ENCODE data around the gene RRM2. TPM values are rescaled to one million over a fixed set of nuclear protein-coding genes. Genes with fewer than 3 reads are reported as not detected.
A peak's percentile ranks its signal among the peaks of the same experiment; 100 is the strongest.

RRM2 gene
- polyA plus RNA-seq (0.57 and 4.2 TPM in 2 replicates), polyA minus RNA-seq (1.2 and 3.5 TPM in 2 replicates)

DNA sequence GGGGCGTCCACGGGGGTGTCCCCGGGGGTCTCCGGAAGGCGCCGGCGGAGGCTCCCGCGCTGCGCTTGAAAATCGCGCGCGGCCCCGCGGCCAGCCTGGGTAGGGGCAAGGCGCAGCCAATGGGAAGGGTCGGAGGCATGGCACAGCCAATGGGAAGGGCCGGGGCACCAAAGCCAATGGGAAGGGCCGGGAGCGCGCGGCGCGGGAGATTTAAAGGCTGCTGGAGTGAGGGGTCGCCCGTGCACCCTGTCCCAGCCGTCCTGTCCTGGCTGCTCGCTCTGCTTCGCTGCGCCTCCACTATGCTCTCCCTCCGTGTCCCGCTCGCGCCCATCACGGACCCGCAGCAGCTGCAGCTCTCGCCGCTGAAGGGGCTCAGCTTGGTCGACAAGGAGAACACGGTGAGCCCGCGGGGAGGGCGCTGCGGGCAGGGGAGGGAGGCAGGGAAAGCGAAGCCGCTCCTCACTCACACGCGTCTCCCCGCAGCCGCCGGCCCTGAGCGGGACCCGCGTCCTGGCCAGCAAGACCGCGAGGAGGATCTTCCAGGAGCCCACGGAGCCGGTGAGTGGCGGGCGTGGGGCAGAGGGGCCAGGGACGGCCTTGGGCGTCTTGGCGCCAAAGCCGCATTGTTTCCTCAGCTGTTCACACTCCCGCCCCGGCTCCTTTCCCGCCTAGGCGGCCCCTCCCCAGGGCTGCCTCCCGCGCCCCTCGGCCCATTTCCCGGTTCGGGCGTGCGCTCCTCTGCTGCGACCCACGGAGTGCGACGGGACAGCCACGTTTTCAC, at the start of gene RRM2:
Gene RRM2 (plus strand): TSS at position 240 of the 781 bp plus-strand sequence. CDS start 60 bp downstream, at position 300.
- Histone ChIP-seq H3K4me2 (ENCODE audit: low read length) (peak within 1 kb of the TSS; percentile 76), H2AFZ (ENCODE audit: low read depth, low read length) (no peak within 1 kb of the TSS), H3K9me3 (ENCODE audit: low read length) (no peaks in the 10 kb centered on the region), H3K79me2 (replicated peaks; ENCODE audit: insufficient read depth, low read length) (peaks cover 13% of the 10 kb centered on the region), H3K9ac (ENCODE audit: low read length) (no peak within 1 kb of the TSS), H3K9me2 (ENCODE audit: insufficient read depth, low read length) (no peaks in the 10 kb centered on the region), H3K27ac (ENCODE audit: low read length) (no peak within 1 kb of the TSS), H3K36me3 (ENCODE audit: insufficient read depth, low read length) (no peaks in the 10 kb centered on the region), H3K4me3 (ENCODE audit: low read length) (peak within 1 kb of the TSS; percentile 82), H4K20me1 (ENCODE audit: insufficient read depth) (no peaks in the 10 kb centered on the region), H3F3A (ENCODE audit: insufficient read depth, low read length, poor library complexity, severe bottlenecking) (no peaks in the 10 kb centered on the region), H3K27me3 (ENCODE audit: insufficient read depth, low read depth, low read length) (peaks cover 7% of the 10 kb centered on the region)
- TF ChIP-seq MXI1 (conservative IDR thresholded peaks at IDR 0.05; ENCODE audit: poor library complexity, severe bottlenecking) (peak; percentile 99), EZH2 (IDR thresholded peaks at IDR 0.05; ENCODE audit: borderline replicate concordance, insufficient read depth, low read length, poor library complexity, severe bottlenecking) (no peak), RAD21 (conservative IDR thresholded peaks at IDR 0.05) (peak; percentile 23), SMC3 (conservative IDR thresholded peaks at IDR 0.05; ENCODE audit: poor library complexity) (peak; percentile 44), POLR2AphosphoS5 (IDR thresholded peaks at IDR 0.05) (peak; percentile 39)
- TF ChIP-seq, protein P1, sequence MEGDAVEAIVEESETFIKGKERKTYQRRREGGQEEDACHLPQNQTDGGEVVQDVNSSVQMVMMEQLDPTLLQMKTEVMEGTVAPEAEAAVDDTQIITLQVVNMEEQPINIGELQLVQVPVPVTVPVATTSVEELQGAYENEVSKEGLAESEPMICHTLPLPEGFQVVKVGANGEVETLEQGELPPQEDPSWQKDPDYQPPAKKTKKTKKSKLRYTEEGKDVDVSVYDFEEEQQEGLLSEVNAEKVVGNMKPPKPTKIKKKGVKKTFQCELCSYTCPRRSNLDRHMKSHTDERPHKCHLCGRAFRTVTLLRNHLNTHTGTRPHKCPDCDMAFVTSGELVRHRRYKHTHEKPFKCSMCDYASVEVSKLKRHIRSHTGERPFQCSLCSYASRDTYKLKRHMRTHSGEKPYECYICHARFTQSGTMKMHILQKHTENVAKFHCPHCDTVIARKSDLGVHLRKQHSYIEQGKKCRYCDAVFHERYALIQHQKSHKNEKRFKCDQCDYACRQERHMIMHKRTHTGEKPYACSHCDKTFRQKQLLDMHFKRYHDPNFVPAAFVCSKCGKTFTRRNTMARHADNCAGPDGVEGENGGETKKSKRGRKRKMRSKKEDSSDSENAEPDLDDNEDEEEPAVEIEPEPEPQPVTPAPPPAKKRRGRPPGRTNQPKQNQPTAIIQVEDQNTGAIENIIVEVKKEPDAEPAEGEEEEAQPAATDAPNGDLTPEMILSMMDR (IDR thresholded peaks at IDR 0.05; ENCODE audit: poor library complexity, severe bottlenecking): peak; percentile 26
- TF ChIP-seq, protein P2, sequence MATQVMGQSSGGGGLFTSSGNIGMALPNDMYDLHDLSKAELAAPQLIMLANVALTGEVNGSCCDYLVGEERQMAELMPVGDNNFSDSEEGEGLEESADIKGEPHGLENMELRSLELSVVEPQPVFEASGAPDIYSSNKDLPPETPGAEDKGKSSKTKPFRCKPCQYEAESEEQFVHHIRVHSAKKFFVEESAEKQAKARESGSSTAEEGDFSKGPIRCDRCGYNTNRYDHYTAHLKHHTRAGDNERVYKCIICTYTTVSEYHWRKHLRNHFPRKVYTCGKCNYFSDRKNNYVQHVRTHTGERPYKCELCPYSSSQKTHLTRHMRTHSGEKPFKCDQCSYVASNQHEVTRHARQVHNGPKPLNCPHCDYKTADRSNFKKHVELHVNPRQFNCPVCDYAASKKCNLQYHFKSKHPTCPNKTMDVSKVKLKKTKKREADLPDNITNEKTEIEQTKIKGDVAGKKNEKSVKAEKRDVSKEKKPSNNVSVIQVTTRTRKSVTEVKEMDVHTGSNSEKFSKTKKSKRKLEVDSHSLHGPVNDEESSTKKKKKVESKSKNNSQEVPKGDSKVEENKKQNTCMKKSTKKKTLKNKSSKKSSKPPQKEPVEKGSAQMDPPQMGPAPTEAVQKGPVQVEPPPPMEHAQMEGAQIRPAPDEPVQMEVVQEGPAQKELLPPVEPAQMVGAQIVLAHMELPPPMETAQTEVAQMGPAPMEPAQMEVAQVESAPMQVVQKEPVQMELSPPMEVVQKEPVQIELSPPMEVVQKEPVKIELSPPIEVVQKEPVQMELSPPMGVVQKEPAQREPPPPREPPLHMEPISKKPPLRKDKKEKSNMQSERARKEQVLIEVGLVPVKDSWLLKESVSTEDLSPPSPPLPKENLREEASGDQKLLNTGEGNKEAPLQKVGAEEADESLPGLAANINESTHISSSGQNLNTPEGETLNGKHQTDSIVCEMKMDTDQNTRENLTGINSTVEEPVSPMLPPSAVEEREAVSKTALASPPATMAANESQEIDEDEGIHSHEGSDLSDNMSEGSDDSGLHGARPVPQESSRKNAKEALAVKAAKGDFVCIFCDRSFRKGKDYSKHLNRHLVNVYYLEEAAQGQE (IDR thresholded peaks at IDR 0.05; ENCODE audit: borderline replicate concordance): no peak

DNA sequence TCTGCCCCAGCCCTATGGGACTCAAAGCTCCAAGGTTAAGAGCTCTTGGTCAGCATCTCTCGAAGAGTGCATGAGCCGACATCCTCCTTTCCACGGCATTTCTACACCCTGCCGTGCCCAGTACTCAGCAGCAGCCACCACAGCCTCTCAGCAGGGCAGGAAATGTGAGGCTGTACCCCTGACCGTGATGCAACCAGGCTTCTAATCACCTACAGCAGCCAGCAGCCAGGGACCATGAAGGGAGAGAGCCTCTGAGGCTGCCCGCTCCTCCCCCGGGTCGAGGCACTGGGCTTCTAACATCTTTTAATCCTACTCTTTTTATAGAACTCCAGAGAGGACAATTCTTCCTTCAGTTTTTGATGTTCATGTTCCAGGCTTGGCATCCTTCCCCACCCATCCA, 48.8 kb upstream of the RRM2 start:
- no peak overlapping the region for H3K4me2 ChIP-seq (ENCODE audit: low read length)
- H3K27me3 ChIP-seq (ENCODE audit: insufficient read depth, low read depth, low read length): peaks cover 28% of the 10 kb centered on the region
- H3K36me3 ChIP-seq (ENCODE audit: insufficient read depth, low read length): no peaks in the 10 kb centered on the region
- H3K27ac ChIP-seq (ENCODE audit: low read length): no peak overlapping the region
- H3K4me3 ChIP-seq (ENCODE audit: low read length): no peak overlapping the region
- no peak overlapping the region for H2AFZ ChIP-seq (ENCODE audit: low read depth, low read length)
- H3K9me3 ChIP-seq (ENCODE audit: low read length): no peaks in the 10 kb centered on the region
- no peak overlapping the region for H3K9ac ChIP-seq (ENCODE audit: low read length)
- H4K20me1 ChIP-seq (ENCODE audit: insufficient read depth): no peaks in the 10 kb centered on the region
- H3F3A ChIP-seq (ENCODE audit: insufficient read depth, low read length, poor library complexity, severe bottlenecking): no peaks in the 10 kb centered on the region
- TF ChIP-seq MXI1 (conservative IDR thresholded peaks at IDR 0.05; ENCODE audit: poor library complexity, severe bottlenecking) (no peak), TAF1 (IDR thresholded peaks at IDR 0.05; ENCODE audit: low read depth) (no peak), RAD21 (conservative IDR thresholded peaks at IDR 0.05) (no peak), EZH2 (IDR thresholded peaks at IDR 0.05; ENCODE audit: borderline replicate concordance, insufficient read depth, low read length, poor library complexity, severe bottlenecking) (no peak), SMC3 (conservative IDR thresholded peaks at IDR 0.05; ENCODE audit: poor library complexity) (no peak), POLR2AphosphoS5 (IDR thresholded peaks at IDR 0.05) (no peak)
- TF ChIP-seq, protein P1 (IDR thresholded peaks at IDR 0.05; ENCODE audit: poor library complexity, severe bottlenecking): no peak
- no peaks in the 10 kb centered on the region for H3K9me2 ChIP-seq (ENCODE audit: insufficient read depth, low read length)
- no peaks in the 10 kb centered on the region for H3K79me2 ChIP-seq (replicated peaks; ENCODE audit: insufficient read depth, low read length)

All from neural cell (in vitro differentiated cells).